HG02884 (cell line): ENCODE measurements around the gene MOB3B.
"Not testable (repeated sequence)": the region's sequence is repeated elsewhere in the genome, so short reads cannot be mapped to it uniquely, and the experiment has no call there.

Experiments
- ATAC-seq: cut with Tn5 transposase; IDR thresholded peaks from one replicate; pipeline ENCODE4 v1.9.1; 2021; ENCODE audit warnings: mild to moderate bottlenecking, moderate library complexity; ENCODE audit not compliant: unreplicated experiment

Gene MOB3B

DNA sequence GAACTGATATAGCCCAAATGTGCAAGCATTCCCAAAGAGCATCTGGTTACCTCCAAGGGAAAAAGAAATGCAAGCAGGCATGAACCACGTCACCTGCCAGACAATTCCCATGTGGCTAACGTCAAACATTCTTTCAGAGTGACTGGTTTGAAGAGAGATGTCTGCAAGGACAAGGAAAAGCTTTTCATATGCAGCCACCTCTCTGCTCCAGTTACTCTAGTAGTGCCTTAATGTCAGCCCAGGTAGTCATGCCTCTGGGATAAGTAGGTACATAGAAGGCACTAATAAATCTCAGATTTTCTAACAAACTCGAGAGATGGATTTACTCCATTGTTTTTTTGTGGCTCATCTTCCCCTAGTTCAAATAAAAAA lies 102.4 kb downstream of the MOB3B start:
- ATAC-seq: no peak

DNA sequence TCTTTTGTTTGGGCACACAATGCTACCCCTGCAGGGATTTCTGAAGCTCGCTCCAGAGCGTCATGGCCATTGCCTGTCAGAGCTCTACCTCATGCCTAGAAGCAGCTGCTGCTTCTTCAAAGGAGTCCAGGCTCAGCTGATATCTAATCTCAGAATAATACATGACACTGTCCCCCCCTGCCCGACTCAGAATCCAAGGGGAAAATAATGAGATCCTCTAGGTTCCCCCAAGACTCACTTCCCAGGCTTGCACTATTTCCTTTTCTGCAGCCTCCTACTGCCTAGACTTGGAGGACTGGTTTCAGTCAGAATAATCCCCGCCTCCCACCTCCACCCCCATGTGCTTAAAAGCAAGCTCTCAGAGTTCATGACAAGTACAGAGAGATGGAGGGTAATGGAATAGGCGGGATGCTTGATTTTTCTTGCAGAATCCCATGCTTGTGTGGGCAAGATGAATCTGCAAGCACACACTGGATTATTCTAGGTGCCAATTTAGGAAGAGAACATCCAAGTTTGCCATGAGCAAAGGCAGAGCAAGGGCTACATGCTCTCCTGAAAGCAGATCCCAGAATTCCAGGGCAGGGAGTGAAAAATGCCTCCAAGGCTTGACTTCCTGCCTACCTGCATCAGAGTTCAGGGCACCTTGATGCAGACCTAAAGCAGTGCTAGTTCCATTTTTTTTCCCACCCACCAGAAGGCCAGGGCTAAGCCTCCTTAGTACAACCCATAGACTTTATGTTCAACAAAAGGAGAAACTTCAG lies 102.9 kb downstream of the MOB3B start:
- no peak for ATAC-seq

DNA sequence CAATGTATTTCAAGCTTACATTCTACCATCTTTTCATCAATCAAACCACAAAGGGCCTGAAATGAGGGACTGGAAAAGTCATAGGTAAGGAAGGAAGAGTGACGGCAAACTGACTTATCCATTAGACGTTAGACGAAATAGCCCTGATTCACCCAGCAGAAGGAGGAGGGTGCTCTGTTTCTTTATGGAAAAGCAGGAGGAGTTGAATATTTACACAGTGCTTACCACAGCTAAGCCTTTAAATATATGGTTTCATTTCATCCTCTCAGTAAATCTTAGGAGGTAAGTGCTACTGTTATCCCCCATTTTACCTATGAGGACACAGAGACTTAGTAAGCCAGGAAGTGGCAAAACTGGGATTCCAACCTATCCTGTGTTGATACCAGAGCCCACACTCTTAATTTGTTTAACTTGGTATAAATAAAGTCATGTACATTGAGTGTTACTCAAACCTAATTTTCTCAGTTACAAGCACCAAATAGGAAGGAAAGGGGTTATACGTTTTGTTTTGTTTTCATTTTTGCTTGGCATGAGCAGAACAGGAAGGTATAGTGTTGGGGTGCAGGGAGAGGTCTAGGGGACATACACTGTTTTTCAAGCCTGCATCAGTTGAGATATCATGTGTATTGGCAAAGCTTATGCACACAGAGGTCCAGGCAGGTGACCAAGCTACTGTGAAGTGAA lies 103.6 kb downstream of the MOB3B start:
- ATAC-seq: no peak

DNA sequence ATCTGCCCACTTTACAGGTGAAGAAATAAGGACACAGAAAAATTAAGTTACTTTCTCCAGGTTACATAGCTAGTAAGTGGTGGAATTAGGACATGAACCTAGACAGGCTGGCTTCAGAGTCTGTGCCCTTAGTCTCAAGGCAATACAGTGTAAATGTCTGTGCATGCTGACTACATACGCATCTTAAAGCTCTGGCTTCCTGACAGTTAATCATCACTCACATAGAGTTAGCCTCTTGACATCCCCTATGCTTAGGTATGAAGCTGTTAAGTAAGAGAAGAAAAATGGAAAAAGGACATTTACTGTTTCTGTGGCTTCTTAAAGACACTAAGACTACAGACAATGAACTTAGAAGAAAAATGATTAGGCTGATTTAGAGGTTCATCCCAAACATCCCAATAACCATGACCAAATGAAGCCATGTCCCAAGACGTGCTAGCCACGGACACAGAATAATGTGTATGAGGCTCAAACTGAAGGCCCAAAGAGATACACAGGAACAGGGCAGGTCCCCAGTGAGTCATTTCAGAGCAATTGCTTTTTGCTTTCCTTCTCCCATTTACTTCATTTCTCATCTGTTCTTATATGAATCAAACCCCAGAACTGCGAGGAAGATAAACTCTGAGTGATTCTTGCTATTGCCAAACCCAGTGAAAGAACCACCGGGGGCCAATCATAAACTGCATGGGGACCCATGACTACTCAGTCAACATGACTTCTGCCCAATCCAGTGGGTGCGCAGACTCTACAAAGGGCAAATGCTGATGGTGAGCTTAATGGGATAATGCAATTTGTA lies 105.5 kb downstream of the MOB3B start:
- ATAC-seq: no peak

DNA sequence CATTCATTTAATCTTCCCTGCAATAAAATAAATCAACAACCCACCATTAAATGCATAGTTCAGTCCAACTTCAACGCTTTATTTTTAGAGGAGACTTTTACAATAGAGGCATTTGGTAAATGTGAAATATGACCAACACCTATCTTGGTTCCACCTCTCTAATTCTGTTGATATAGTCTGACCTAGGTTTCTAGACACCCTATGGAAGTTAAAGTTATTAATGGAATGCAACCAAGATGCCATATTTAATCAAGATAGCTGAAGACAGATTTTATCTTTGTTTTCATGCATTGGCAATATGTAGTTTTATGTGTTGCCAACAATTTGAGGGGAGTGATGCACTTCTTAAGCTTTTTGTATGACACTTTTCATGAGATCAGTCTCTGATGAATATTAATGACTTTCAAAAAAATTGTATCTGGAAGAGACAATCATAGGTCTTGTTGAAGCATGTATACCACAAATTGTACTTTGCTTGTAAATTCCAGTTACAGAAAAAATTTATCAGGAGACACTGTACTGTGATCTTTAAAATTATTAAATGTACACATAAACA lies 107.3 kb downstream of the MOB3B start:
- no peak for ATAC-seq

DNA sequence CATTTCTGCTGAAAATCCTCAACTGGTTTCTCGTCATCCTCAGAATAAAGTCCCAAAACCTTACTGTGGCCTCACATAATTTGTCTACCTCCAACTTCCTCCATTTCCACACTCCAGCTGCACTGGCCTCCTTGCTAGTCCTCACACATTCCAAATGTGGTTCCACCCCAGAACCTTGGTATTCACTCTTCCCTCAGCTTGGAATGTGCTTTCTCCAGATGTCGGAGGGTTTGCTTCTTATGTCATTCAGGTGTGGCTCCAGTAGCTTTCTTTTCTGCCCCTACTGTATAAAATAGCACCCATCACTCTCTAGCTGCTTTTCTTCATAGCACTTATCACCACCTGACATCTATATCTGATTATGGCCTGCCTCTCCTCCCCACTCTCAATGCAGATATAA lies 108.0 kb downstream of the MOB3B start:
- no peak for ATAC-seq

DNA sequence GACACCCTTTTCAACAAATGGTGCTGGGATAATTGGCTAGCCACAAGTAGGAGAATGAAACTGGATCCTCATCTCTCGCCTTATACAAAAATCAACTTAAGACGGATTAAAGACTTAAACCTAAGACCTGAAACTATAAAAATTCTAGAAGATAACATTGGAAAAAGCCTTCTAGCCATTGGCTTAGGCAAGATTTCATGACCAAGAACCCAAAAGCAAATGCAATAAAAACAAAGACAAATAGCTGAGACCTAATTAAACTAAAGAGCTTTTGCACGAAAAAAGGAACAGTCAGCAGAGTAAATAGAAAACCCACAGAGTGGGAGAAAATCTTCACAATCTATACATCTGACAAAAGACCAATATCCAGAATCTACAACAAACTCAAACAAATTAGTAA lies 110.1 kb downstream of the MOB3B start:
- not testable (repeated sequence) for ATAC-seq

DNA sequence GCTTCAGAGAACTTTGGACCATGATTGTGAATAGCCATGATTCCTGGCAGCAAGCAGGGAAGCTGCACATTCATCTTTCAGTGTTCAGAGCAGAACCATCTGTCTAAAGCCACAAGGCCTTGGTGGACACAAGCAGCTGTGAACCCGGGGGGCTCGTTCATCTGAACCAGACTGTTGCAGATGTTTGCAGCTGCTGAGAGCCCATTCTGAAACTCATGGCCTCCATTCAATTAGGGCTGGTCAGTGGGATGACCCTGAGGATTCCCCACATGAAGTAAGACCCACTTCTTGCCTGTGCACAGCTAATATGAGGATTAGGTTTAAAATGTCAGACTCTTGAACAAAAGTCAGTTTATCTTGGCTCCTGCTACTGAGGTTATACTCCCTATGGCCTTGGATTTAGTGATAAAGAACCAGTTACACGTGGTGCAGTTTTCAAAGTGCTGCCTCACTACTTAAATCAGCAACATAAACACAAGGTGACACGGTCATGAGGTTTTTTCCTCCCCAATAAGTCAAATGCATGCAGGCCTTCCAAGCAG lies 115.3 kb downstream of the MOB3B start:
- no peak for ATAC-seq

DNA sequence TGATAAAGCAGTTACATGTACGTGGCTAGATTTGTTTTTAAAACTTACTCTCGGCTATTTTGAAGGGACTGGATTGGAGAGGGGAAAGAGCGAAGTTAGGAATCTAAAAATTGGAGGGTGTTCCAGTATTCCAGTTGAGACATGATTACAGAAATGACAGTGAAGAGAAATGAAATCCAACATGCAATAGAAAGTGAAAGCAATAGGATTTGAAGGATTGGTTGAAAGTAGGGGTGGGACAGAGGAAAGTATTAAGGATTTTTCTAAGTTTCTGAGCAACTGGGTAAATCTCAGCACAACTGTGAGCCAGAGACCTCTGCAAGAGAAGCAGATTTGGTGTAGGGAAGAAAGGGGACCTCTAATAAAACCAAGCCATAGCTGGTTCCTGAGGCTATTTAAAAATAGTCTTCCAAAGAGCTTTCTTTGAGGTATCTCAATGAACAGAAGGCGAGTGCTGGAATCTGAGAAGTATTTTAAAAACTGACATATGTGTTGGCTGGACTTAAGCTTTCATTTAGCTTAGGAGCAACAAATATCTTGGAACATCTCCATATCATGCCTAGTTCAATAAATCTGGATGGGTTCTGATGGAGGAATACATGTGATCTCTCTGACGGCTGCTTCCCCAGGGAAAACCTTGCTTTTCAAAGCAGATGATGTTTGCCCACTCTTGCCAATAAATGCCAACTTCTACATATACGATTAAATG lies 115.9 kb downstream of the MOB3B start:
- ATAC-seq: no peak

DNA sequence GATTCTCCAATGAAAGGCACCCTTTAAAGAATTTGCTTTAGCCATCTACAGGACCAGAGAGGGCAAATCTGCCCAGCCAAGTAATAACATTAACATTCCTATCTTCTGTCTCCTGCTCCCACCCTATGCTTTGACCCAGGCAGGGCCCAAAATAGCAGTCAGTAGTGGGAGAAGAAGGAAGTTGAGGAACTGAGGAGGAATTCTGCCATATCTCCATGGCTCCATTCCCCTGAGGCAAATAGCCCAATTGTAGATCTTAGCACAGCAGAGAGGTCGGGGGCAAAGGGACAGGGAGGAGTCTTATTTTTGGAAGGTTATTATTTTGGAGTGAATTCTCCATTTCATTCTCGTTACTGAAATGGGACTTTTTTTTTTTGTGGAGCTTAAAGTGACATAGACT lies 116.7 kb downstream of the MOB3B start:
- ATAC-seq: no peak

DNA sequence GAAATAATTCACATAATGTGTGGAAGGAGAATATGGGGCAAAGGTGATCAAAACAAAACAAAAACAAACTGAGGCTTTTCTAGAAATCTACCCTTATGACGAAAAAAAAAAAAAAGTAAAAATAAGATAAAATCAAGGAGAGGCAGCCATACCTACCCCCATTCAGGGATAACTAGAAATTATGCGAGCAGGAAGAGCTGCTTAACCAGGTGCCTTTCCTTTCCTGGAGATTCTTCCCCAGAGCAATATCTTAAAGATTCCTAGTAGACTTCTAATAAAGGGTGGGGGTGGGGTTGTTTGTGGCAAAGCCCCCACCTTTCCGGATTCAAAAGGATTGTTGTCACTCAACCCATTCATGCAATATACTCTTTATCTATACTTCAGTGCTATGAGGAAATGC lies 117.5 kb downstream of the MOB3B start:
- ATAC-seq: no peak

DNA sequence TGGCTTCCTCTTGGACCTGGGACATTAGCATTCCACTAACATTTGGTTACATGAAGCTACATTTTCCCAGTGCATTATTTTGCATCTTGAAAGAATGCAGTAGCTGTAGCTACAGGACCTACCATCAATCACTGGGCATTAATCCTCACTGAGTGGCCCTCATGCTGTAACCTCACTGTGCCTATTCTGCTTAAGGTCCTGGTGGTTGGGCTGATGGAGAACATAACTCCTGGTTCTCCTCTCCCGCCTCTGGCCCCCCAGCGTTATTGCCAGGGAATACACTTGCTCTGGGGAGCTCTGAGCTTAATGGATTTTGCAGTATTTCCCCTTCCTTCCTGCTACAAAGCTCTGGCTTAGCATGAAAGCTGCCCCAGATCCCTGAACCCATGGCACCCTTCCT lies 121.1 kb downstream of the MOB3B start:
- ATAC-seq: no peak

DNA sequence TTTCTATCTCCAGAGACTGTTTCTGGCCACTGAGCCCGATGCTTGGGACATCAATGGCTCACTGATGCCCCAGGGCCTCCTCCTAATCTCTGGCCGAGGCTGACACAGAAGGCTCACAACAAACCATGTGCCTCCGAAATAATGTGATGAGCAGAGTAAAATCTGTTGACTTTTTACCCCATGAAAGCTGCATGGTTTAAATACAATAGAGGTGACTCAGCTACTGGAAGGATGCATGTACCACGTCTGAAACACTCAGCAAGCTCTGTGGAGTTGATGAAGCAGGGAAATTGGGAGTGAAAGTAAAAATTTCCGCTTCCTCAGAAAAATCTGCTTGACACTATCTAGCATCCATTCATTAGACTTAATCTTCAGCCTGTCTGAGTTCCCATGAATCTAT lies 121.6 kb downstream of the MOB3B start:
- no peak for ATAC-seq

DNA sequence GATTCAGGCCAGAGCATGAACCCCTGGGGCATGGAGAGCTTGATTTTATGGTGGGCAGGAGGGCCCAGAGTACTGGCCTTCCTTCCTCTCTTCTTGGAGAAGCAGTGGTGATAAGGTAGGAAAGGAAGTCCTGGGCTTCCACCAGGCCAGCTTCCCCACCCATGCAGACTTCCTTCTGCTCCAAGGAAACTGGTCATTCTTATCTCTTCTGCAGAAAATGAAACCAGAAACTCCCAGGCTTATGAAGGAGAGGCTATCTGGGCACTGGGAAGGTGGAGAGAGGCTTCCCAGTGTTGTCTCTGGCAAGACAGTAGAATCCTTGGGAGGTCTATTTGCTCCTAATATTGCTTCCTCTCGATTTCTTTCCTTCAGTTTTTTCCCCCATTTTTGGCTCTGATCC lies 122.1 kb downstream of the MOB3B start:
- no peak for ATAC-seq

DNA sequence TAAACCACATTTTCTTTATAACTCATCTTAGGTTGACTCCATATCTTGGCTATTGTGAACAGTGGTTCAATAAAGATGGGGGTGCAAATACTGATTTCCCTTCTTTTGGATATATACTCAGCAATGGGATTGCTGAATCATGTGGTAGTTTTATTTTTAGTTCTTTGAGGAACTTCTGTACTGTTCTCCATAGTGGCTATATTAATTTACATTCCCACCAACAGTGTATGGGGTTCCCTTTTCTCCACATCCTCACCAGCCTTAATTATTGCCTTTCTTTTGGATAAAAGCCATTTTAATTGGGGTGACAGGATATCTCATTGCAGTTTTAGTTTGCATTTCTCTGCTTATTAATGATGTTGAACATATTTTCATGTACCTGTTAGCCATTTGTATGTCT lies 125.0 kb downstream of the MOB3B start:
- ATAC-seq: no peak

DNA sequence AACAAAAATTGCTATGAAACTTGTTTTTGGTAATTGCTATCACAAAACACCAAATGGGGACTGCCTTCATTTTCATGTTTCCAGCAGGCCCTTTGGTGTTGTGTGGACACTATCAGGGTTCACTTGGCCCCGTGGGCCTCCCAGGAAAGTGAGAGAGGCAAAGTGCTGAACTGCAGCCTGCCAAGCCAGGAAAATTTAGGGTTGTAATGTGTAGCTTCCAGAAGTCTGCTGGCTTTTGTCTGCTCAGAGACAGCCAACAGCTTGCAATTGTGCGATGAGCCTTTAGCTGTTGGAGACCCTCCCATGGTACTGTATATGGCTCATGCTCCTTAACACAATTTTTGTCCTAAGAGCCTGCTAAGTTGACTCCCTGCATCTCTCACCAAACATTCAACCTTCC lies 127.0 kb downstream of the MOB3B start:
- ATAC-seq: no peak

DNA sequence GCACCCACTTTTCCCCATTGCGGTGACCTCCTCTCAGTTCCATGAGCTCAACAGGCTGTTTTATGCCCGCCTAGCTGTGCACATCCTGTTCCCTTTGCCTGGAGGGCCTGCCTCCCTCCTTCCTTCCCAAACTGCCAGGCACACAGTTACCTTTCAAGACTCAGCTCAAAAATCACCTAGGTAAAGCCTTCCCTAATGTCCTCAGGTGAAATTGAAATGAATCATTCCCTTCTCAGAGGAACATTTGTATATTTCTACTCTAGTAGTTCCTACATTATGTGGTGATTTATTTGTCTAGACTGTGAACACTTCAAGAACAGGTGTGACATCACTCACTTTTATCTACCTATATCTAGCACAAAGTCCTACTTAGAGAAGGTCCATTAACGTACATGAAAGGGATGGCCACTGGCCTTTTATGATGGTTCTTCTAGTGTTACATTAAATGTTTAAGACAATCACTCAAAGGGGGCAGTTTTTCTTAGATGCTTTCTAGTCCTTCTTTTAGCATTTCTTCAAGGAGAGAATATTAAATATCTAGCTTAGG lies 129.2 kb downstream of the MOB3B start:
- ATAC-seq: no peak

DNA sequence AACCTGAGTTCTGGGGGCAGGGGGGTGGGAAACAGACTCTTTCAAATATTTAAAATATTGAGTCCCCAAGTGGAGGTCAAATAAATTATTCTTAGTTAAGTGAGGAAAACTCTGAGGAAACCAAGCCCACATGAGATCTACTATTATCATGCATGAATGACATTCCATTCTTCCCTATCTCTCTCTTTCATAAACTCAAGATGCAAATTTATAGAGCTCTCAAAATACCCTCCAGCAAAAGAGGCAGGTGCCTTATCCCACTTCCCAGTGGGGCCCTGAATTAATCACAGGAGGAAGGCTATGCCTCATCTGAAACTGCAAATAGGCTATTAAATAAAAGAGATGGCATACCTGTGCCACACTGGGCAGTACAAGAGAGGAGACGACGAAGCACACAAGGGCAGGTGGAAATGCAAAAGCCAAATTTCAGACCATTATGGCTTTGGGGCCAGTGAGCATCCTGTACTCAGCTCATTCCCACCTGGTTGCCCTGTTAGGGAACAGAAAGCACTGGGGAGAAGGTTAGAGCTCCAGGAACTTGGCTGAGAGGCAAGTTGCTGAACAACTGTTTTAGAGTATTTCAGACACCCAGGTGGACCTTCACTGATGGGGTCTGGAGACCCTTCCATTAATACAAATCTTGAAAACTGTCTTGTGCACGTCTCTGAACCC lies 130.5 kb downstream of the MOB3B start:
- ATAC-seq: no peak

DNA sequence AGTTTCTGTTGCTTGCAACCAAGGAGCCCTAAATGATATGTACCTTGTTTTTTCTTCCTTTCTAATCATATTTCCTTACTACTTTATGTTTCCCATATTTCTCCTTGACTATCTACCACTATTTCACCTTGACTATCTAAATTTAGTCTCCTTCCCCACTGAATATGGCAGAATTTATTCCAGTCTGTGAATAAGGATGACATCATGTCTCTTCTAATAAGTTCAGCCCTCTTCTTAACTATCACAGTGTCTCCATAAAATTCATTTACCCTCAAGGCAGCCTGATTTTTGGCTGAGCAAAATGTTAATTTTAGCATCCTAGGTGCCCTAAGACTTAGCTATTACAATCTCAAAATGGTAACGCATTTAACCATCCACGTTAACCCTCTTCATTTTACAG lies 133.1 kb downstream of the MOB3B start:
- no peak for ATAC-seq

DNA sequence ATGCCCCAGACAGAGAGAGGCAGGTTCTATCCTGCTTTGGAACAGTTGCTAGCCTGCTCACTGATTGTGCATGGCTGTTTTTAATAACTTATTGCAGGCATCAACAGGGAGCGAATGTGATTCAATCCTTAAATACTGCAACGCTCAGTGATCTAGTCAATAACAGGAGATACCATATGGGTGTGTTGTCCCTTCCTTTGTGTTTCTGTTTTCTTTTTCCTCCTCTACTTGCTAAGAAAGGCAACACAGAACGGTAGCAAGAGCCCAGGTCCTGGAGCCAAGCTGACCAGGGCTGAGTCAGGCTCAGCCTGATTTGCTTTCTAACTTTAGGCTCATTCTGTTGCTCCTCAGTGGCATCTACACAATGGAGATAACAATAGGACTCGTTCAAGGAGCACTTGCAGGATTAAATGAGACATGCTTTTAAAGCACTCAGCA lies 134.1 kb downstream of the MOB3B start:
- no peak for ATAC-seq
